COLO829 (cell line): Measurements from ENCODE around the gene C6orf89.
A peak's percentile ranks its signal among the peaks of the same experiment; 100 is the strongest.

Experiments used
- DNase-seq: peaks from one replicate; pipeline ENCODE4 v3.0.0; 2012; ENCODE audit warnings: low spot score

C6orf89 gene, protein sequence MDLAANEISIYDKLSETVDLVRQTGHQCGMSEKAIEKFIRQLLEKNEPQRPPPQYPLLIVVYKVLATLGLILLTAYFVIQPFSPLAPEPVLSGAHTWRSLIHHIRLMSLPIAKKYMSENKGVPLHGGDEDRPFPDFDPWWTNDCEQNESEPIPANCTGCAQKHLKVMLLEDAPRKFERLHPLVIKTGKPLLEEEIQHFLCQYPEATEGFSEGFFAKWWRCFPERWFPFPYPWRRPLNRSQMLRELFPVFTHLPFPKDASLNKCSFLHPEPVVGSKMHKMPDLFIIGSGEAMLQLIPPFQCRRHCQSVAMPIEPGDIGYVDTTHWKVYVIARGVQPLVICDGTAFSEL

DNA sequence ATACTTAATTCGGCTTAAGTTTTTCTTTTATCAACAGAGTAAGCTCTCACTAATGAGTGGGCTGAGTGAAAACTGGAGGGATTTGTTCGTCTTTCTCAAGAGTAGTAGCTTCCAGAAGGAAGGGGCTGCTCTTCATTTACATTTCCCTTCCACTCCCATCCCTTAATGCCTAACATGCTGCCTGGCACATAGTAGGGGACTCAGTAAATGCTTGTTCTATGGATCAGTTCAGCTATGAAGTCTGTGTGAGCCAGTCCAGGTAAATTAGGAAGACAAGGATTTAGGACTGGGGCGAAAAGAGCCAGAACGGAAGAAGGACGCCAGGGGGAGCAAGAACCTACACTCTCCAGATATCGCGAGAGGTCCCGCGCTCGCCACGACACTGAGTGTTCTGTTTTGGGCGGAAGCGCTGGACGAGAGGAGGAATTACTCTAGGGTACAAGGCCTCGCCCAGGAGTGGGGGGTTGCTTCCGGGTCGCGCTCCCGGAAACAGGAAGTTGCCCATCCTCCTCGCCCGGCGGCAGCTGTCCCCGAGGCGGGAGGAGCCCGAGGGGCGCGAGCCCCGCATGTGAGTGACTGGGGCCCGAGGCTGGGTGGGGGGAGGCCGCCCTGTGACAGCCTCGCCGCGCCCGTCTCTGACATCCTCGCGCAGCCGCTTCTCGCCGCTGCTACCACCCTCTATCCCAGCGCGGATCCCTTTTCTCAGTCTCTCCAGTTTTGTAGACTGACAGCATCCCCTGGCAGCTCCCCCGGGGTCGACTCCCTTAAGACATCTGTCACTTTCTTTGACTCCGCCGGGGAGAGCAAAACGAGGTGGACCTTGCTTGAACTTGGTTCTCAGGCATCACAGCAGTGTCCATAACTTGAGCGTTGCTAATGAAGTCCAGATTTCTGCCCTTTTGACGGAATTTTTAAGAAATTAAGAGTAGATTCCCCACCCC, at the start of gene C6orf89:
Gene C6orf89 (plus strand): TSS at position 492 of the 941 bp plus-strand sequence. CDS start 13,493 bp downstream, outside the sequence.
- peak; percentile 95 for DNase-seq

DNA sequence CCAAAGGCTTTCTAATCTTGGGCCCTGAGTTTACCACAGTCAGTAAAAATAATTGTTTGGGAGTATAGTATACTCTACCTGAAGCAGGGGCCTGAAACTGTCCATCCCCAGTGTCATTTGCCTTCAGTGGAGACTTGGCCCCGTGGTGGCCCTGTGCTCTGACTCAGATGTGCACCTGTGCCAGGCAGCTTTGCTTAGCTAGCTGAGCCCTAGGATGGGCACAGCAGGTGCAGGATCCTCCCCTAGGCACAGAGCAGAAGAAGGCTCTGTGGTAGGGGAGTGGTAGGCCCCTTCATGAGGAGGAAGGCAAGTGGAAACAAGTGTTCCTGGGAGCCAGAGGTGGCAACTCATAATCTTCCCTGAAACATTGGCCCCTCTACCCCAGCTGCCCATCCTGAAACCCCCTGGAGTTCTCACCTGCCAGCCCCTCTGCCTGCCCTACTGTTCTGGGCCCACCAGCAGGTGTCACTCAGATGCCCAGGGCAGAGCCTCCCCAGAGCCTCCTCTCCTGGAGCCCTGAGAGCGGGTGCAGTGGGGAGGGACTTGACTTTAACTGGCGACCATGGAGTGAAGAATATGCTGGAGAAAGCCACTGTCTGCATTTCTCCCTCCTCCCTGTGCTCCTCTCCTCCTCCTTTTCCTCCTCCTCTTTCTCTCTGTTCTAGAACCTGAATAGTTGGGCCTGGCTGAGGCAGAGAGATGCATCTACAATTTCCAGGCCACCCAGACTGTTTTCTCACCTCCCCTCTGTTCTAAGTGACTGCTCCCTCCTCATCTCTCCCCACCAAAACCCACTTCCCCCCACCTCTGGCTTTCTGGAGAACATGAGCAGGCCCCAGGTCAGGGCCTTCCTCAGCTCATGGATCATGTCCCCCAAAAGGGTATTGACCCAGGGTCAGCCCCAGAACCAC, 49.4 kb upstream of the C6orf89 start:
- DNase-seq, result no peak

DNA sequence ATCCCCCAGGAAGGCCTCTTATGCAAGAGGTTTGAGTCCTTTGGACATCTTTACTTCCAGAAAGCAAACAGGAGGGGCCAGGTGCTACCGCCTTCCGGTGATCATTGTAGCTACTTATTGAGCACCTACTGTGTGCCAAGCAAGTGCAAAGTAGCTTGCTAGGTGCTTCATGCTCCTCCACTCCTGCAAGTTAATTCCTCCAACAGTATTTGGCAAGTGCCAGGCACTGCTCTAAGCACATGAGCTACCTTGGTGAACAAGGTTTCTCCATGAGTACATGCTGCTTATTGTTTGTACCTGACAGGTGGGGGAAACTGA, 48.8 kb upstream of the C6orf89 start:
- DNase-seq, result no peak

DNA sequence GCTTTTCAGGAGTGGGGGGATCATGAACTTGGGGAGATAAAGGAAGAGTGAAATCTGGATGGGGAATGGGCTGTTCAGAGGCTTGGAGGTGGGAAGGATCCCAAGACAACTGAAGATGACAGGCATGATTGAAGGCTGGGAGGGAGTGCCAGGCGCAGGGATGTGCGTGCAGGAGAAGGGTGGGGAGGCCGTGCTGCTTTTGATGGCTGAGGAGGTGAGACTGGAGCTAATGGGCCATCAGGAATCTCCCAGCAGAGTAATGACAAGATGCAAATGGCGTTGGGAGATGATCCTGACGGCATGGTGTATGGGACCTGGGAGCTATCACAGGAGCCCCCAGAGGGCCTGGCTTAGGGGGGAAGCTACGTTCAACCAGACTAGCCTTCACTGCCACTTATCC, 48.1 kb upstream of the C6orf89 start:
- DNase-seq, result no peak

DNA sequence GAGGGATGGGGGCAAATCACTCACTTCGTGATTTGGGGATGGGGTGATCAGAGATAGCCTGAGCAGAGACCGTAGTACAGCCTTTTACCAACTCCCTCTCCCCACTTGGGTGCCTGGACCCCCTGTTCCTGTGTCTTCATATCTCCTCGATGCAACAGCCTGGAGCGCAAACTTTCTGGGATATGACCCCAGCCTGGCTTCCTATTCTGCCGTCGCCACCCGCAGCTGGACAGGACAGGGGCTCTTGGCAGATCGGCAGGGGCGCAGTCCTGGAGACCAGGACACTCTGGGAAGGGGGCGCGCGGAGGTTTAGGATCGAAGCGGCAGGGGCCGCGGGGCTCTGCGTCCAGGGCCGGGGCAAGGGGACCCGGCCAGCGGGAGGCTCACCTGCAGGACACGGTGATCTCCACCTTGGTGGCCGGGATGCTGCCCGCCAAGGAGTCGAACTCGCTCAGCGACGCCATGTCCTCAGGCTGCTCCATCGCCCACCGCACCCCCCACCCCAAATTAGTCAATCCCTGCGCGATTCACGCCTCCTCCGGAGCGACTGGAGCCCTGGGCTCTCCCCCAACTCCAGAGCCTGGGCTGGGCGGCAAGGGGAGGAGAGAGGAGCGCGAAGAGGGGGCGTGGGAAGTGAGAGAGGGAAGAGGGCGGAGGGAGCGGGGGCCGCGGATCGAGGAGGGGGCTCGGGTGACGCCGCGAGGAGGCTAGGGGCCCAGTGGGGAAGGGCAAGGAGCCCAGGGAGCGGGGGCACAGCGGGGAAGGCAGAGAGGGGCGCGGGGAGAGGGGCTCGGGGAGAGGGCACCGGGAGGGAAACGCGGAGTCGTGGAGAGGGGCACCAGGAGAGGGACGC, 46.6 kb upstream of the C6orf89 start, which contains the start of gene CPNE5:
Gene CPNE5 (minus strand): TSS at position 549 of the 853 bp plus-strand sequence. CDS start 67 bp downstream, at position 482.
- DNase-seq, result no peak

DNA sequence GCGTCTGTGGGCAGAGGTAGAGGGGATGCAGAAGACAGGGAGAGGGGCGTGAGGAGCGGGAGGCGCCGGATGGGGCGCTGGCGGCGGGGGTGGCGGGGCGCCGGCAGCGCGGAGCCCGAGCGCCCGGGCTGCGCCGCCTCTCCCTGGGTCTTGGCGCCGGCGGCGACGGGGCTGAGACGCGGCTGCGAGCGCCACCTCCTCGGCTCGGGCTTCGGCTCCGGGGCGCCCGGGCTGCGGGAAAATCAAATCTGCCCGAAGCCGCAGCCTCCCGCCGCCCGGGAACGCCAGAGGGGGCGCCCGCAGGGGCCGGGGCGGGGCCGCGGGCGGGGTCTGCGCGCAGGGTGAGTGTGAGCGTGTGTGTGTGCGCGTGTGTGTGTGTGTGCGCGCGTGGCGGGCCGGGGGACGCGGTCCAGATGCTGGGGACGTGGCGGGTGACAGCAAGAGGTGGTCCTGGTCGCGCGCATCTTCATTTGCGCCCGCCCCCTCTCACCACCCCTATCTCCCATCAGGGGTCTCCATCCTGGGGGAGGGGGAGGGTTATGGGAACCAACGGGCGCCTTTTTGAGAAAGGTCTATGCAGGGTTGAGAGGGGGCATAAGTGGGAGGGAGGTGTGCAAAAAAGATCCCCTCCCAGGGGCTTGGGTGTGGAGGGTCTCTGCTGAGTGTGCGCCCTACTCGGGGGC, 45.9 kb upstream of the C6orf89 start:
- DNase-seq, result no peak

DNA sequence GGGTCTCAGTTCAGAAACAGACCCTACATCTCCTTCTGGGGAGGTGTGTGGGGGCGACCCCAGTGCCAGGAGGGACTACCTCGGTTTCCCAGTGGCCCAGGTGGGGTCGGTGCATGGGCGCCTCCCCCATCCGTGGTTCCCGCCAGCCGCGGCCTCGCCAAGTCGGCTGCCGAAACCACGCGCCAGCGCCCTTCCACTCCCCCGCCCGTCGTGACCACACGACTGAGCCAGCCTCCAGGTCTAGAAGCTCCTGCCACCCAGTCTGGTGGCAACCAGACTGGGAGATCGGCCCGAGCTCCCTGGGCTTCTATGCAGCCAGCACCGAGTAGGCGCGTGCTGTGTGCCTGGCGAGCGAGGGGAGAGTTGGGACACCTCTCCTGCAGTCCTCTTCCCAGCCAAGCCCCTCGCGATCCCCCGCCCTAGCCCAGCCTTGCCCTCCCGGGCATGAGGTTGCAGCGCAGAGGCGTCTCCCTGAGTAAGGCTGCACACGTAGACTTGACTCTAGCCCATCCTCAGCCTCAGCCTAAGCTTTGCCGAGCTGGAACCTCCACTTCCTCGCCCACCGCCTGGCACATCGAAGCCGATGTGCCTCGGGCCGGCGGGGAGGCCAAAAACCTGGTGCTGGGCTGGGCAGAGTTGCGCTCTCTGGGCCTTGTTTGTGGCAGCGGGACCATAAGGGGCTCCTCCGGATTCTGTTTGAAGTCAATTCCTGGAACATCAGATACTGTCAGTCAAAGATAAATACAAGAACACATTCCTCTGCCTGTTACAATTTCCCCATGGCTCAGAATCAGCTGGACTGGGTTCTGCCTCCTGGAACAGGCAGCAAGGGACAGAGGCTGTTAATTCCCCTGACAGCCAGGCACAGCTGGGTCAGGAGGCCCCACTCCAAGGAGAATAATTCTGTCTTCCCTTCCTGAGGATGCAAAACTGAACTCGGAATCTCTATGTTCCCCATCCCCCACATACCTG, 45.0 kb upstream of the C6orf89 start:
- DNase-seq, result no peak

DNA sequence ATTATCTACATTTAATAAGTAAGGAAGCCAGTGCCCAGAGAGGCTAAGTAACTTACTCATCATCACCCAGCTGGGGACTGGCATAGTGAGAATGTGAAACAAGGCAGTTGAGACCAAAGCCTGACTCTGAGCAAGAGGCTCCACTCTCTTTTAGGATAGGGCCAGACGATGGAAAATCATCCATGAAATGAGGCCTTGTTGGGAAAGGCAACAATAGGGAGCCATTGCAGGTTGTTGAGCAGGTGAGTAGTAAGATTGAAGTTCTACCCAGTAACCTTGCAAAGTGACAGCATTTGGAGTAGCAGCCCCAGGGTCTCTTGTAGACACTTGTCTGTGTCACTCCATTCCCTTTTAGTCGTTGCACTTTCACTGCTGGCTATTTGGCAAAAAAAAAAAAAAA, 44.0 kb upstream of the C6orf89 start:
- DNase-seq, result no peak

DNA sequence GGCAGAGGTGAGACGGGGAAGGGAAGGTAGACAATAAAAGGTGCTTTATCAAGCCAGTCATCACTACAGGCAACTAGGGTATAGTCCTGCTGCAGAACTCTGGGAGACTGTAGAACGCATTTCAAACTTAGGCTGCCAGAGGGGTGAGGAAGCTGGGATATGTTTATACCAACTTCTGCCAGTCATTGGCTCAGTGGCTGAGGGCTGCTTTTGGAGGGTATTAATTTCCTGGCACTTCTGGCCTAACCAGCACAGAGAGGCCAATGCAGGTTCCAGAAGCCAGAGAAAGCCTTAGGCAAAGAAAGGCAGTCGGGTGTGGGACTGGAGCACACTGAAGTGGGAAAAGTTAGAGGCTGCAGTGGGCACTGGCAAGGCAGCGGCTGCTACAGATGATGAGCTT, 42.6 kb upstream of the C6orf89 start:
- DNase-seq, result no peak

DNA sequence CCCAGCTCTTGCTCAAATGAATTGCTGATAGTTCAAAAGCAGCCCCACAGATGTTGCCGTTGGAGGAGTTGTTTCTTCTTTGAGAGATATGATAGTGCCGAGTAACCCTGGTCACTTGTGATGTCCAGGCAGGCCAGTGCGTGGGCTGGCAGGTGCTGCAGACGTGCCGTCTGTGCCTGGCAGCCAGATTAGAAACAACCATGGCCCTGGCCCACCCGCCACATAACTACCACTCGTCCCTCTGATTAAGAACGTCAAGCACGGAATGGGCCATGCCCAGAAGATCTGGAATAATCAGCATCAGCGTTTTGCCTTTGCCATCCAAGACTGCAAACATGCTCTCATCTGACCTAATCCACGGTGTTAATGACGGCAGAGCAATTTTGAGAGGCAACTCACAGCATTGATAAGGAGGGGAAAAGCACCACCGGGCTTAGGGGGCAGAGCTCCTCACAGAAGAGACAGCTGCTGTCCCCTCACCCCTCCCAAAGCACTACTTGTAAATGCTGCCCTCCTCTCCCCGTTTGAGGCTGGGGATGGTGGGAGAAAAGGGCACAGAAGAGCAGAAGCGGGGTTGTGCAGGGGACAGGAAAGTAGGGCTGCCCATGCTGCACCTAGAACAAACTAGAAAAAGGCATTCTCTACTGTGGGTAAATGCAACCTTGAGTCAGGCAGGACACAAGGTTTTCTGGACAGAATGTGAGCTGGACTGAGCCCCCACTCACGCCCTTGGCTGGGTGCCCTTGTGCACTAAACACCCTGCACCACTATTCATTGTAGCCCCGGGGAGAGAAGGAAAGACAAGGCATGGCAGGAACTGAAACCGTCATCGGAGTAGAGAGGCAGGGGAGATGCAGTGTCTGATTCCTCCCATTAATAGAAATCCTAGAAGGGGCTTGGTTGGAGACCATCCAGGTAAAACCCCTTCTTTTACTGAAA, 41.3 kb upstream of the C6orf89 start:
- no peak for DNase-seq

DNA sequence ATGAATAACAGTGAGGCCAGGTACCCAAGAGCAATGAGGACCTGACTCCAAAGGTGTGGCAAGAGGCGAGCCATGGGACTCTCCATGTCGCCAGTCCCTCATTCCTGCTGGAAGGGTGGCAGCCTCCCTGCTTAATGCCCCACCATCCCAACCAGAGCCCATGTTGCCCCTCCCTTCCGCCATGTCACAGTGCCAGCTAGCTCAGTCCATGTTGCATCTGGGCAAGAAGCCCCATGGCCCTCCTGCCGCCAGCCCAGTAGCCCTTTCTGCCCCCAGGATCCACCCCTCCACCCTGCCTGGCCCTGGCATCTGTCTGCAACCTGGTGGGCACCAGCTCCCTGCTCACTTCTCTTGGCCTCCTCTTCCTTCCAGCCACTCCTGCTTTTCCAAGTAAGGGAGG, 40.5 kb upstream of the C6orf89 start:
- DNase-seq, result no peak

DNA sequence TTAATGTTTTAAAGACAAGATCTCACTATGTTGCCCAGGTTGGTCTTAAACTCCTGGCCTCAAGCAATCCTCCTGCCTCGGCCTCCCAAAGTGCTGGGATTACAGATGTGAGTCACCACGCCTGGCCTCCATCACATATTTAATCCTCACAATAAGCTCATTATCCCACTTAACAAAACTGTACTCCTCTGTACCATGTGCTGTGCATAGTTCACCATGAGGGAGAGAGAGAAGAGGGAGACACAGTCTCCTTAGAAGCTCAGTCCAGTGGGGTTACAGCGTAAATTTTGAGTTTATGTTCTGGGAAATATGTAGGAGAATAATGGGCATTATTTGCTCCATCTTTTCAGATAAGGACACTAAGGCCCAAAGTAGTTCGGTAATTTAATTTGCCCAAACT, 38.6 kb upstream of the C6orf89 start:
- no peak for DNase-seq

DNA sequence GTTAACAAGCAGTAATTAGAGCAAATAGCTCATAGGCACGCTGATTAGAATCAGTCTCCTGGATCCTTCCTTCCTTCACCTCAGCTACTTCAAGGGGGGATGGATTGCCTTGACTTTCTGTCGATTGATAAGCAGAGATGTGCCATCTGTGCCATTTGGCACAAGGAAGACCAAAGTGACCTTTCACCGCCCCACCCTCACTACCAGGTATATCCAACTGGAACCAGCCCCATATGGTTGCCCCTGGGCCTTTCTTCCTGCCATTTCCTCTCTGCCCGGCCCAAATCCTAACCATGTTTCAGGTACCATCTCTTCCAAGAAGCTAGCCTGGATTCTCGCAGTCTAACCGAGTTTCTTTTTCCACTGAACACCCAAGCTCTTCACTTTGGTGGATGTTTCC, 37.8 kb upstream of the C6orf89 start:
- no peak for DNase-seq

DNA sequence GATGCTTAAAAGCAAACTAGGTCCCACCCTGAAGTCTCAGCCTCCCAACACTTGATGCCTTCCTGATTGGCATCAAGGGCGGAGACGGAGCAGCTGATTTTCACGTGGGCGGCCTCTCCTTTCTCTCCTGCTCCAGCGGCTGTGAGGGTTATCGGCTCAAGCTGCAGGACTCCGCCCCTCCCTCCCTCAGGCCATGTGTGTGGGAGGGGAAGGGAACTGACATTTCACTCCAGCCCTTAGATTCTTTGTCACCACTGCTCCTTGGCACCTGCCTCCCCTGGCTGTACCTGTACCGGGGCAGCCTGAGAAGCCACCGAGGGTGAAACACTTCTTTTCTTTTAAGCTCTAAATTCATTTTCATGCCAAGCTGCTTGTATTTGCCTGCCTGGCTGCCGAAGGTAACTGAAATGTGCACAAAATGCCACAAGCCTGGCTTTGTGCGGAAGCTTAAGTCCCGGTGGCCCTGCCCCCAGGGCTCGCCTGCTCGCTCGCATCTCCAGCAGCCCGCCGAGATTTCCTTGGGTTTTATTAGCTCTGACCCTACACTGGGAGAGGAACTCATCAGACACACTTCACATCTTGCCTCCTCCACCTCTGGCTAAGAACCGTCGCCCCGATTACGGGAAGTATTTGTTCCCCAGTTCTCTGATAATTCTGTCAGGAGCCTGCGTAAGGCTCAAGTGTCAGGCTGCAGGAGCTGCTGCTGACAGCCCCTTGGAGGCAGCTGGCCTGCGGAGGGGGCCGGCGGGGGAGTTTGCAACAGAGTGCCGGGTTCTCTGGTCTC, 36.9 kb upstream of the C6orf89 start:
- peak; percentile 94 for DNase-seq

DNA sequence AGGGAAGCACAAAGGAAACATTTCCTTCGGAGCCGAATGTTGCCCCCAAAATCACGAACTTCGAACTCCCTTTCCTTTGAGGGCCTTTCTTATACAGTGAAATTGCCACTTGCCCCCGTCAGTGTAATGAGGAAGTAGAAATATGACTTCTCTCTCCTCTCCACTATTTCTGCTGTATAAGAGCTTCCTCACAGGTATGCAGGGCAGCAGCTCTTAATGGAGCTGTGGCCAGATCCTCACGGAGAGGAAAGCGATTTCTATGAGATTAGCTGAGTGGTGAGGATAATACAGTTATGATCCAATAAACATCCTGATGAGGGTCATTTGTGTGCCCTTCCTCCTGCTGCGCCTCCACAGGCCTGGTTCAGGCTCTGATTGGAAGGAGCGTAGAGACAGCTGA, 35.7 kb upstream of the C6orf89 start:
- DNase-seq, result no peak

DNA sequence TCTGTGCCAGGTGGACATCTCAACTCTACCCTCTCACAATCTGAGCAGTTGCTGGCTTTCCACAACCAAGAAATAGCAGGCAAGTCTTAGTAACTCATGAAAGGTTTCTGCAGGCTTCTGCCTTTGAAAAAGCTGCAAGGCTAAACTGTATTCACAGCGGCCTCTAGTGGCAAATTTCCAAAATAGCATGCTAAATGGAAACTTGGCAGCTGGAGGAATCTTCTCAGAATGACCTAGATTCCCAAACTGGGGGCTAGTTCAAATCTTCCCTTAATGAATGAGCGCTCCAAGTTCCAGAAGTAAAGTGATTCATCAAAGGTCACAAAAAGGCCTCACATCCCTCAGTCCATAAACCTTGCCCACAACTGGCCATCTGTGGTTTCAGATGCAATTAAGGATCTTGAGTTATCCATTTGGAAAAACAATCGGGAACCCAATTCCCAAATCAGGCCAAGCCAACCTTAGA, 34.6 kb upstream of the C6orf89 start:
- DNase-seq, result peak; percentile 86

DNA sequence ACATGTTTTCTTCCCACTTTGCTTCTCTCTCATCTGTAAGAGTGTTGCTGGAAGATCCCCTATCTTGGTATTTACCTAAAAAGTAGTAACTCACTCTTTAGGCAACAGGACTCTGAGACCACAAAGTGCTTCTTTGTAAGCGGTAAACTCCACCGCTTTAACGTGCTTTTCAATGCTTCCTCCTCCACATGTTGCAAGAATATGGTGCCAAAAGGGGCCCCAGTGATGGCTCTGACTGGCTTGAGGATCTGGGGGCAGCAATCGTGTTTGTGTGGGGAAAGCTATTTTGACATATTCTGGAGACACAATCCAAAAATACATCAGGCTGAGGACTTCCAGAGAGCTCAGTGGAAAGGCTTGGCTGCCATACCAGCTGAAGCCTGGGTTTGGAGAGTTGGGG, 34.1 kb upstream of the C6orf89 start:
- peak; percentile 36 for DNase-seq
